A673 (cell line): ENCODE results near the gene CCNY. TPM values are rescaled to one million over a fixed set of nuclear protein-coding genes. Genes with fewer than 3 reads are reported as not detected.
A peak's percentile ranks its signal among the peaks of the same experiment; 100 is the strongest.
"Not testable (repeated sequence)": the region's sequence is repeated elsewhere in the genome, so short reads cannot be mapped to it uniquely, and the experiment has no call there.

Experiments
- BruUV-seq: library from RNA; stranded (reverse); fragments of 400-500 nt; replicated peaks from 2 replicates; lab custom pipeline; 2021; lab: Mats Ljungman, UMichigan
- CTCF ChIA-PET: fragments of 300-600 bp; sonication (Branson Sonifier 250); formaldehyde crosslinking; loops from one replicate; lab custom pipeline; 2022; ENCODE audit warnings: antibody characterized with exemption; lab: Charles Lee
- POLR2A ChIA-PET: fragments of 300-600 bp; sonication (Branson Sonifier 250); formaldehyde crosslinking; loops from one replicate; lab custom pipeline; 2022; ENCODE audit warnings: antibody characterized with exemption; ENCODE audit not compliant: low non-redundant PET; lab: Charles Lee
- DNase-seq: peaks from one replicate; pipeline ENCODE4 v3.0.0-alpha.2; 2015; ENCODE audit warnings: low spot score
- H3K27ac ChIP-seq: fragments of 200-600 bp; sonication (generic); 2 replicates; pipeline ENCODE4 v1.5.1; 2016; ENCODE audit warnings: mixed run types, low read depth, mild to moderate bottlenecking, mixed read lengths, antibody characterized with exemption, low read length; ENCODE audit not compliant: poor library complexity, severe bottlenecking
- H3K27me3 ChIP-seq: fragments of 200-600 bp; sonication (generic); replicated peaks from 2 replicates; pipeline ENCODE4 v1.6.1; 2017; ENCODE audit warnings: mixed run types, low read depth, mild to moderate bottlenecking, mixed read lengths, antibody characterized with exemption, low read length; ENCODE audit not compliant: insufficient read depth, poor library complexity
- H3K36me3 ChIP-seq: fragments of 200-600 bp; sonication (generic); 2 replicates; pipeline ENCODE4 v1.6.1; 2016; ENCODE audit warnings: mixed run types, mild to moderate bottlenecking, mixed read lengths, antibody characterized with exemption, low read length; ENCODE audit not compliant: insufficient read depth, poor library complexity, severe bottlenecking
- H3K4me1 ChIP-seq: fragments of 200-600 bp; sonication (generic); 2 replicates; pipeline ENCODE4 v1.6.1; 2017; ENCODE audit warnings: mixed run types, mild to moderate bottlenecking, mixed read lengths, antibody characterized with exemption, low read length; ENCODE audit not compliant: insufficient read depth, poor library complexity, severe bottlenecking
- H3K4me3 ChIP-seq: fragments of 200-600 bp; sonication (generic); 2 replicates; pipeline ENCODE4 v1.5.1; 2016; ENCODE audit warnings: low read depth, mixed run types, mild to moderate bottlenecking, mixed read lengths, low read length; ENCODE audit not compliant: poor library complexity, severe bottlenecking
- H3K9me3 ChIP-seq: fragments of 200-600 bp; sonication (generic); 2 replicates; pipeline ENCODE4 v1.6.1; 2016; ENCODE audit warnings: mixed run types, low read depth, mild to moderate bottlenecking, mixed read lengths, antibody characterized with exemption, low read length; ENCODE audit not compliant: poor library complexity, severe bottlenecking
- EZH2 ChIP-seq: fragments of 200-600 bp; sonication (generic); IDR thresholded peaks from 2 replicates; pipeline ENCODE4 v1.6.1; 2017; ENCODE audit warnings: borderline replicate concordance, low read depth, mild to moderate bottlenecking, mixed read lengths, antibody characterized with exemption, low read length; ENCODE audit not compliant: poor library complexity, severe bottlenecking
- intact Hi-C: fragments of 100-400 bp; cut with micrococcal nuclease; formaldehyde crosslinking; loops from one replicate; pipeline ENCODE4 v1.10.0; 2022; ENCODE audit not compliant: unreplicated experiment
- total RNA-seq: library from RNA; stranded (reverse); gene quantifications from 2 replicates; pipeline ENCODE4 v1.2.3, GENCODE V29; 2021
- TF ChIP-seq, protein P1 (sequence below): fragments of 300-800, 200-600 bp; sonication (generic); conservative IDR thresholded peaks from 2 replicates; pipeline ENCODE4 v1.5.1; 2017; ENCODE audit warnings: low read depth, mild to moderate bottlenecking, antibody characterized with exemption, low read length, moderate library complexity, mixed read lengths

Gene CCNY
- total RNA-seq, 1 experiment from 2014 or later = 84.8 TPM

DNA sequence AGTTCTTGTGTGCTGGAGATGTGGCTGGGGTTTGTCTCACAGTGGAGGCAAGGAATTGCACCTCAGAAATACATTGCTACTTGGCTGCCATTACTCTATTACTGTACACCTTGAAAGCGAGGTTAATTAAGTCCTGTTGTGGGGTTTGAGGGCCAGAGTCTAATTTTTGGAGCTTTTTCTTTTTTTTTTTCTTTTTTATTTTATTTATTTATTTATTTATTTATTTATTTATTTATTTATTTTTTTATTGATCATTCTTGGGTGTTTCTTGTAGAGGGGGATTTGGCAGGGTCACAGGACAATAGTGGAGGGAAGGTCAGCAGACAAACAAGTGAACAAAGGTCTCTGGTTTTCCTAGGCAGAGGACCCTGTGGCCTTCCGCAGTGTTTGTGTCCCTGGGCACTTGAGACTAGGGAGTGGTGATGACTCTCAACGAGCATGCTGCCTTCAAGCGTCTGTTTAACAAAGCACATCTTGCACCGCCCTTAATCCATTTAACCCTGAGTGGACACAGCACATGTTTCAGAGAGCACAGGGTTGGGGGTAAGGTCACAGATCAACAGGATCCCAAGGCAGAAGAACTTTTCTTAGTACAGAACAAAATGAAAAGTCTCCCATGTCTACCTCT is 69.8 kb downstream of the CCNY start:
- H3K9me3 ChIP-seq, DNase-seq, H3K4me3 ChIP-seq, BruUV-seq, H3K36me3 ChIP-seq, H3K27ac ChIP-seq, intact Hi-C loops, CTCF ChIA-PET, H3K27me3 ChIP-seq: not testable (repeated sequence)
- H3K4me1 ChIP-seq = peaks cover 23% of the 10 kb centered on the region
- POLR2A ChIA-PET = interaction anchor here (0.6 kb wide), 1 partner anchor 113 kb away, joined by 3 read pairs; no protein-coding TSS in a partner anchor

DNA sequence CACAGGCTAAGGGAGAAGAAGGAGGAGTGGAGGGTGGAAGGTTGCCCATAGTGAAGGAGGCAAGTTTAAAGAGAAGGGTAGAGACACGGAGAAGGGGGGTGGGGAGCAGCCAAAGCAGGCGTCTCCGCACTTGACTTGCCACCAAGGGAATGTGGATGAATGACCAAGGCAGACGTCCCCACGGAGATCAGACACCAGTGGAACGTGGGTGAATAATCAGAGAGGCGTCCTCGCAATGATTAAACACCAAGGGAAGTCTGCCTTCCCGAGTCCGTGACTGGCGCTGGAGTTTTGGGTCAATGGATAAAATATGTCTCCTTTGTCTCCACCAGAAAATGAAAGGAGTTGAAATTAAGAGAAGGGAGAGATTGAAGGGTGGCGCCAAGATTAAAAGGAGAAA is 71.4 kb downstream of the CCNY start:
- H3K9me3 ChIP-seq, DNase-seq, POLR2A ChIA-PET, BruUV-seq, CTCF ChIA-PET, H3K27ac ChIP-seq, intact Hi-C loops, H3K4me3 ChIP-seq, H3K27me3 ChIP-seq, H3K36me3 ChIP-seq: not testable (repeated sequence)
- peaks cover 20% of the 10 kb centered on the region for H3K4me1 ChIP-seq

DNA sequence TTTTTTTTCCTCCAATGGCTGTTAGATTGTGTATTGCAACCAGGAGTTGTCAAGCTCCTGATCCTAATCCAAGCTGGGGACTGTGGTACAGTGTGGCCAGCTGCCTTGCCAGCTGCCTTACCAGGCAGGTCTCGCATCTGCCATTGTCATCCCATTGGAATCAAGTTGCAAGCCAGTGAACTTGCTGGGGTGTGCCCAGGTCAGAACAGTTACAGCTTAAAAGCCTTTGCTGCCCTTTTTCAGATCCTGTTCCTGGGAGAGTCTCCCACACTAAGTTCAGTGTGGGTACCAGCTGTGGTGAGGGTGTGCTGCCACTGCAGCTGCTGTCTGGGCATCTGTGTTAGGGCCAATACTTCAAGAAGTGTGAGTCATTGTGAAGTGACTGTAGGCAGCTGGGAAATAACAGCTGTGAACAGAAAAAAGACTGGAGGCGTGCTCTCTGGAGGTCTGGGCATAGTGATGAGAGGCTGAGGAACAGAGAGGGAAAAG is 72.8 kb downstream of the CCNY start:
- H3K36me3 ChIP-seq = no peaks in the 10 kb centered on the region
- H3K9me3 ChIP-seq = no peaks in the 10 kb centered on the region
- ChIA-PET POLR2A (no interaction called here), CTCF (no interaction called here)
- no peak overlapping the region for H3K4me3 ChIP-seq
- no peak for TF ChIP-seq EZH2
- TF ChIP-seq, protein P1, sequence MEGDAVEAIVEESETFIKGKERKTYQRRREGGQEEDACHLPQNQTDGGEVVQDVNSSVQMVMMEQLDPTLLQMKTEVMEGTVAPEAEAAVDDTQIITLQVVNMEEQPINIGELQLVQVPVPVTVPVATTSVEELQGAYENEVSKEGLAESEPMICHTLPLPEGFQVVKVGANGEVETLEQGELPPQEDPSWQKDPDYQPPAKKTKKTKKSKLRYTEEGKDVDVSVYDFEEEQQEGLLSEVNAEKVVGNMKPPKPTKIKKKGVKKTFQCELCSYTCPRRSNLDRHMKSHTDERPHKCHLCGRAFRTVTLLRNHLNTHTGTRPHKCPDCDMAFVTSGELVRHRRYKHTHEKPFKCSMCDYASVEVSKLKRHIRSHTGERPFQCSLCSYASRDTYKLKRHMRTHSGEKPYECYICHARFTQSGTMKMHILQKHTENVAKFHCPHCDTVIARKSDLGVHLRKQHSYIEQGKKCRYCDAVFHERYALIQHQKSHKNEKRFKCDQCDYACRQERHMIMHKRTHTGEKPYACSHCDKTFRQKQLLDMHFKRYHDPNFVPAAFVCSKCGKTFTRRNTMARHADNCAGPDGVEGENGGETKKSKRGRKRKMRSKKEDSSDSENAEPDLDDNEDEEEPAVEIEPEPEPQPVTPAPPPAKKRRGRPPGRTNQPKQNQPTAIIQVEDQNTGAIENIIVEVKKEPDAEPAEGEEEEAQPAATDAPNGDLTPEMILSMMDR = no peak
- DNase-seq = peak; percentile 77
- no peak overlapping the region for H3K27ac ChIP-seq
- no TSS peak for BruUV-seq
- intact Hi-C loops = no loop called here
- no peaks in the 10 kb centered on the region for H3K27me3 ChIP-seq
- peaks cover 25% of the 10 kb centered on the region for H3K4me1 ChIP-seq

DNA sequence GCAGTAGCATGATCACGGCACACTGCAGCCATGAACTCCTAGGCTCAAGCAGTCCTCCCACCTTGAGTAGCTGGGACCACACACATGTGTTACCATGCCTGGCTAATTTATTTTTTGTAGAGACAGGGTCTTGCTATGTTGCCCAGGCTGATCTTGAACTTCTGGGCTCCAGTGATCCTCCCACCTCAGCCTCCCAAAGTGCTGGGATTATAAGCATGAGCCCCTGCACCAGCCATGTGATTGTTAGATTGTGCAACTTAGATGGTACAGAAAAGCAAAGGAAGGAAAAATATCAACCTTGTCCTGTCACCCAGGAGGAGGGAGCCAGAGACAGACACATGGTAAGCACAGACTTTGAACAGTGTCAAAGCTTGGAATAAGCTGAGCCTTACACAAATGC is 73.5 kb downstream of the CCNY start:
- no peak overlapping the region for H3K4me3 ChIP-seq
- peaks cover 25% of the 10 kb centered on the region for H3K4me1 ChIP-seq
- H3K36me3 ChIP-seq = no peaks in the 10 kb centered on the region
- TF ChIP-seq EZH2 = no peak
- TF ChIP-seq, protein P1 = no peak
- intact Hi-C loops = no loop called here
- H3K27me3 ChIP-seq = no peaks in the 10 kb centered on the region
- no peak overlapping the region for H3K27ac ChIP-seq
- no TSS peak for BruUV-seq
- ChIA-PET POLR2A (interaction anchor here (0.5 kb wide), 1 partner anchor 239 kb away, joined by 3 read pairs; no protein-coding TSS in a partner anchor), CTCF (no interaction called here)
- no peaks in the 10 kb centered on the region for H3K9me3 ChIP-seq
- DNase-seq = no peak
